Dedifferentiated amniotic fluid mesenchymal stem cell (primary cell): Measurements from ENCODE around the gene CFAP45.

Experiments
- DNase-seq: peaks from one replicate; pipeline ENCODE4 v3.0.0-alpha.2; 2016; ENCODE audit errors: extremely low spot score

The CFAP45 gene

GRCh38 chr1:159900086-159900680, at the start of gene CFAP45:
CFAP45 (minus strand) TSS chr1:159900165; CDS start chr1:159900098, 67 bp downstream.
- no peak for DNase-seq

- DNase-seq, result no peak
Measured at GRCh38 chr1:159949123-159949522, 49.2 kb upstream of the CFAP45 start.

- no peak for DNase-seq
Measured at GRCh38 chr1:159947942-159948341, 48.0 kb upstream of the CFAP45 start.

GRCh38 chr1:159946242-159947187, 46.5 kb upstream of the CFAP45 start:
- DNase-seq, result no peak

- DNase-seq, result no peak
Measured at GRCh38 chr1:159945483-159946241, 45.7 kb upstream of the CFAP45 start, which contains the start of gene IGSF9. IGSF9 (minus strand) TSS chr1:159945613; CDS start chr1:159943454, 2,159 bp downstream.

GRCh38 chr1:159944623-159945455, 44.9 kb upstream of the CFAP45 start:
- DNase-seq, result no peak

- no peak for DNase-seq
Measured at GRCh38 chr1:159943908-159944622, 44.1 kb upstream of the CFAP45 start.

GRCh38 chr1:159943278-159943640, 43.3 kb upstream of the CFAP45 start:
- DNase-seq, result no peak

GRCh38 chr1:159942632-159943277, 42.8 kb upstream of the CFAP45 start:
- no peak for DNase-seq

GRCh38 chr1:159941591-159942560, 41.9 kb upstream of the CFAP45 start:
- DNase-seq, result no peak

- no peak for DNase-seq
Measured at GRCh38 chr1:159941141-159941540, 41.2 kb upstream of the CFAP45 start.

GRCh38 chr1:159940006-159940620, 40.1 kb upstream of the CFAP45 start:
- no peak for DNase-seq

- DNase-seq, result no peak
Measured at GRCh38 chr1:159939678-159940002, 39.7 kb upstream of the CFAP45 start.

- DNase-seq, result no peak
Measured at GRCh38 chr1:159938905-159939677, 39.1 kb upstream of the CFAP45 start.

- no peak for DNase-seq
Measured at GRCh38 chr1:159938211-159938852, 38.4 kb upstream of the CFAP45 start.

GRCh38 chr1:159937054-159937750, 37.2 kb upstream of the CFAP45 start:
- no peak for DNase-seq
